Activated gamma-delta T cell treated with anti-CD3 and anti-CD28 coated beads, Interleukin-2, amount 50 U/mL, for 16 hours (primary cell): ENCODE data around the gene GALNT11.
A peak's percentile ranks its signal among the peaks of the same experiment; 100 is the strongest.
"Not testable (repeated sequence)": the region's sequence is repeated elsewhere in the genome, so short reads cannot be mapped to it uniquely, and the experiment has no call there.

Source experiments
- DNase-seq: peaks from one replicate; pipeline ENCODE4 v3.0.0-alpha.2; 2020; ENCODE audit warnings: low read depth

The GALNT11 gene

DNA sequence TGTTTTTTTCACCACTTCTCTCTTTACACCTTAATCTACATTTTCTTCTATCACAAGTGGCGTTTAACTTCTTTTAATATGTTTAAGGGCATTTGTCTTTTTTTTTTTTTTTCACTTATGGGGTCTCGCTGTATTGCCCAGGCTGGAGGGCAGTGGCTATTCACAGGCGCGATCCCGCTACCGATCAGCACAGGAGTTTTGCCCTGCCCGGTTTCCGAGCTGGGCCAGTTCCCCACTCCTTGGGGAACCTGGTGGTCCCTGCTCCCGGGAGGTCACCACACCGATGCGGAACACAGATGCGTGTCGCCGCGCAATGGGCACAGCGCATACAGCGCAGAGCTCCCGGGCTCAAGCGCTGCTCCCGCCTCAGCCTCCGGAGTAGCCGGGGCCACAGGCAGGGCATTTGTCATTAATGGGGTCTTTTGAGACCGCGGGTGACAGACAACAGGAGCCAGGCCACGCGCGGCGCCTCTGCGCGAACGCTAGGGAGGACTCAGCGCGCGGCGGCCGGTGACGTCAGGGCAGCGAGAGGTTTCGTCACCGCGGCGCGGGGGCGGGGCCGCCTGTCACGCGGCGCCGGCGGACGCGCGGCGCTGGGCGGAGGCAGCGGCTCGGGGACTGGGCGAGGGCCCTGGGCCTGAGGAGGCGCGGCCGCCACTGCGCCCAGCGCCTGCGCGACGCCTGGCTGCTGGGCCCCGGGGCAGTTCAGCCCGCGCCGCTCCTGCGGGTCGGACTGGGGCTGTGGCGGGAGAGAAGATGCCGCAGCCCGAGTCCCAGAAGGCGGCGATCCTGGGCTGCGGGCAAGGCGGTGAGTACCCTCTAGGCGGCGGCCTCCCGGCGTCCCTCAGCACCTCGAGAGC, at the start of gene GALNT11:
GALNT11 (plus strand) TSS at position 598 of the 860 bp plus-strand sequence. CDS start 68,554 bp downstream, outside the sequence.
- DNase-seq, result peak; percentile 77

DNA sequence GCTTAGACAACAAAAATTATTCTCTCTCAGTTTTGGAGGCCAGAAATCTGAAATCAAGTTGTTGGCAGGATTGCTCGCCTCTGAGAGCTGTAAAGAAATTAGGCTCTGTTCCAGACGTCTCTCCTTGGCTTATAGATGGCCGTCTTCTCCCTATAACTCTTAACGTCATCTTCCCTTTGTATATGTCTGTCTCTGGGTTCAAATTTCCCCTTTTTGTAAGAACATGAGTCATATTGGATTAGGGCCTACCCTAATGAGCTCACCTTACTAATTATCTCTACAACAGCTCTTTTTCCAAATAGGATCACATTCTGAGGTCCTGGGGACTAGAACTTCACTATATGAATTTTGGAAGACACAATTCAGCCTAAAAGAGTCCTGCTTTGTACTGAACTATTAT, 46.9 kb upstream of the GALNT11 start:
- DNase-seq, result no peak

DNA sequence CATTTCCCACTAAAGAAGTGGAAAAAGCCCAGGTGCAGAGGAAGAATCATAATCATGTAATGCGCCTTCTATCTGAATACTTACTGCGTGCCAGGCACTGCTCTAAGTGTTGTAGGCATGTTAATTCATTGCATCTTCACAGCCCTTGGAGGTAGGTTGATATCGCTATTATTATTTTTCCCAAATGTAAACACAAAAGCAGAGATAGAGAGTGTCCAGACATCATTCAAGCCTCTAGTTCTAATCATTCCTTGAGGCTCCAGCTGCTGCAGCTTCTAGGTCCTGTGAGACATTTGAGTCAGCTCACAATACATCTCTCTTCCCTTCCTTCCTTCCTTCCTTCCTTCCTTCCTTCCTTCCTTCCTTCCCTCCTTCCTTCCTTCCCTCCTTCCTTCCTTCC, 44.3 kb upstream of the GALNT11 start:
- DNase-seq, result no peak

DNA sequence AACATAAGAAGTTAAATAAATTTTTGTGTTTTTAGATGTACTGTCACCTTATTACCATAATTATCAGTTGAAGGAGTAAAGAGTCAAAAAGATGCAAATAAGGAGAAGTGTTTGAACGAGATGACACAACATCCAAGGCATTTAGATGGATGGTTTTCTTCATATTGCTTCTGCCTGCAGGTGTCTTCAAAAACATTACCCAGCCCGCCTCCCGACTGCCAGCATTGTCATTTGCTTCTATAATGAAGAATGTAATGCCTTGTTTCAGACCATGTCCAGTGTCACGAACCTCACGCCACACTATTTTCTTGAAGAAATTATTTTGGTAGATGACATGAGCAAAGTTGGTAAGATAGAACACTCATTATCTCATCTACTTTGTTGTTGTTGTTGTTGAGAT, 42.7 kb upstream of the GALNT11 start:
- no peak for DNase-seq

DNA sequence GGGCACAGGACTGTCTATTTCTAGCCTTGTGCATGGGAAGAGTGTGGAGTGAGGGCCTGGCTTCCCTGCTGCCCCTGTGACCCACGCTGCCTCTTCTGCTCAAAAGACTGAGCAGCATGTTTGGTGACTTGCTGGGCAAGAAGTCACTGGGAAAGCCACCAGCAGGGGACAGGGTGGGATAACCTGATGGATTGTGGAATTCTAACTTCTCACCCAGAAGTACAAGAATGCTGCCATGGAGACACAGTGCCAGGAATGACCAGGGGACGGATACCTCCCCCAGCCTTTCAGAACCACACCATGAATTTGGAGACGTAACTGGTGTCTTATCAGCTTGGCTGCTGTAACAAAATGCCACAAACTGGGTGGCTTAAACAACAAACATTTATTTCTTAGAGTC, 40.9 kb upstream of the GALNT11 start:
- DNase-seq, result no peak

DNA sequence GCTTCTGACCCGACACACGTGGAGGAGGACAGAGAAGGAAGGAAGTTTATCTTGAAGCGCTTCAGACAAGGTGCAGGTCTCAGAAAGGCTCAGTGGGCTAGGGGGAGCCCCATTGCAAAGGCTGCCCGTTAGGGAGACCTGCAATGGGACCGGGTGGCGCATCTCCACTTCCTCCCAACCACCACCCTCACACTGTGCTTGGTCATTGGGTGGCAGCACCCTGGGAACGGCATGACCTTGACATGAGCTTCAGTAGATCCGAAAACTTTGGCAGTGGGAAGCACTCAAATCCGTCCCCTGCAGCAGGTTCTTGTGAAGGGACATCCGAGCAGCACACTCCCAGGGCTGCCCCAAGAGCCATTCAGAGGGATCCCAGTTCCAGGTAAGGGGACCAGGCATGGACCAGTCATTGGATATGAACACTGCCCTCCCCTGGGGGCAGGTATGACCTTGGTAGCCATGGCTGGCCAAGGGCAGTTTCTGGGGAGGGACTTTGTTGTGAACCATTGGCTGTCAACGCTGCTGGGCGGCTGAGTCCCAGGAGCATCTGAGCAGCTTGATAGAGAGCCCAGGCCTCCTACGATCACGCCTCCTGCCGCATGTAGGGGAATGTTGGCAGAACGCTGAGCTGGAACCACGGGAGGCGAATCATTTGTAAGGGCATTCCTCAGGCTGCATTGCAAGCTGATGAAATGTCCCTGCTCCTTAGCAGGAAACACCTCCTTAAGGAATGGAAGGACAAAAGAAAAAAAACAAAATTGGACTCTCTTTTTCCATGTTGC, 37.5 kb upstream of the GALNT11 start:
- no peak for DNase-seq

DNA sequence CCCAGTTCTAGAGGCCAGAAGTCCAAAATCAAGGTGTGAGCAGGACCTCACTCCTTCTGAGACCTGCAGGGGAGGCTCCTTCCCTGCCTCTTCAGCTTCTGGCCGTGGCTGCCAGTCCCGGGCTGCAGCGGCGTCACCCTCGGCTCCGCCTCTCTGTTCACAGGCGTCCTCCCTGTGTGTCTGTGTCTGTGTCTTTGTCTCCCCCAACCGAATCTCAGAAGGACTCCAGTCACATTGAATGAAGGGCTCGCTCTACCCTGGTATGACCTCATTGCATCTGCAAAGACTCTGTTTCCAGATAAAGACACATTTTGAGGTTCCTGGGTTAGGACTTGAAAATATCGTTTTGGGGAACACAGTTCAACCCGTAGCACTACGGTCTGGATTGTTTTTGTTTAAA, 33.1 kb upstream of the GALNT11 start:
- peak; percentile 5 for DNase-seq

DNA sequence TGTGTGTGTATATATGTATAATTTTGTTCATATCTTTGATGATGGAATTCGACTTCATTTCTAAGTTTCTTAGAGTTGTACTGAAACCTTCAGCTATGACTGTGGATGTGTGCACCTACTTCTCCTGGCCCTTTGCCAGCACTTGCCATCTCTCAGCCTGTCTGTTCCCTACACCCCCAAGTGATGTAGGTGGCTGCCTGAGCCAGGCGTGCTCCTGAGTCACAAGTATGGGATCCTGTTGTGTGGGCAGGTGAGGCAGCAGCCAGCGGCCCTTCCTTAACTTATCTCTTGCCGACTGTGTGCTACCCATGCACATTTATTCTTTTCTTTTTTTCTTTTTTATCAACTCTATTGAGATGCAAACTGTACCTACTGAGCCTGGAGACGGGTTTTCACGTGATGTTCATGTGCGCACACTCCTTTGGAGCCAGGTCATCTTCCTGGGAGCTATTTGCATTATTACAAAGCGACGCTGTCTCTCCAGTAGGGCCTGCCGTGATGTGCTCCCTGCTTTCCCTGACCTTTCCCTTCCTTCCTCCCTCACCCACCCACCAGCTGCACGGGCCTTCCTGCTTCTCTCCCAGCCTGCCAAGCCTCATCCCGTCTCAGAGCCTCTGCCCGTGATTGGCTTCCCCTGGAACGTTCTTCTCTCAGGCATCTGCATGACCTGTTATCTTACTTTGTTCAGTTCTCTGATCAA, 31.3 kb upstream of the GALNT11 start:
- no peak for DNase-seq

DNA sequence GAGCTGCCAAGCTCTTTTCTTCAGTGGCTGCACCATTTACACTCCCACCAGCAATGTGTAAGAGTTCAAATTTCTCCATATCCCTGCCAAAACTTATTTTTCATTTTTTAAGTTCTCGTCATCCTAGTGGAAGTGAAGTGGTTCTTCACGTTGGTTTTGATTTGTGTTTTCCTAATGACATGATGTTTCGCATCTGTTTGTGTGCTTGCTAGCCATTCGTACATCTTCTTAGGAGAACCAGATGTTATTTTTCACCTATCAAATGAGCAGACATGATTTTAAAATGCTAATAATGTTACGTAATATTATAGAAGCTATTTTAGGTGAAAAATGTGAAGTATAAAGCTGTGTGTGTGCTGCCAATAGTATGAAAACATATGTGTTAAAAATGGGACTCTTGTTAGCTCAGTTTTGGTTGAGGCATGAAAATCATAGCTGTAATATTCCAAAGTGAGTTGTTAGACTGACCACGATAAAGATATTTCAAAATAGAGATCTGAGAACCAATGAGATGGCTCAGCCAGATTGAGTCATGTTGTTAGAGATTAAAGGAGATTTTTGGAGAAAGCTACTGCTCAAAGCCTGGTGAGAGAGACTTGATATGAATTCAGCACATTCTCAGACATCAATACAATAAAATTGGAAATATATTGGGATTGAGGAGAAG, 25.9 kb upstream of the GALNT11 start:
- DNase-seq, result no peak

DNA sequence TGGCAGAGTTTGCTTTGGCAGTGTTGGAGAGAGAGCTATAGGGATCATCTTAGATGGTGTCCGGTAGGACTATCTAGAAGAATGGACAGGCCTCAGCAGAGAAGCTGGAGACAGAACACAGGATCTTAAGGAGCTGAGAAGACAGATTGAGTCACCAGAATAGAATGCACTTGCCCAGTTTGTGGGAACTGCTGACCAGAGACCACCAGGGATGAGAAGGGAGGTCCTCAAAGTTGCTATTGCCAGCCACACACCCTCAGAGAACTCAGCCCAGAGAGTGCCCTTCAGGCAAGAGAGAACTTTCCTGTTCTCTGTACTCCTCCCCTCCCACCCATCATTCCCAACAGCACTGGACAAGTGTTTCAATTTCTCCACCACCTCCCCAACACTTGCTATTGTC, 25.3 kb upstream of the GALNT11 start:
- DNase-seq, result no peak

DNA sequence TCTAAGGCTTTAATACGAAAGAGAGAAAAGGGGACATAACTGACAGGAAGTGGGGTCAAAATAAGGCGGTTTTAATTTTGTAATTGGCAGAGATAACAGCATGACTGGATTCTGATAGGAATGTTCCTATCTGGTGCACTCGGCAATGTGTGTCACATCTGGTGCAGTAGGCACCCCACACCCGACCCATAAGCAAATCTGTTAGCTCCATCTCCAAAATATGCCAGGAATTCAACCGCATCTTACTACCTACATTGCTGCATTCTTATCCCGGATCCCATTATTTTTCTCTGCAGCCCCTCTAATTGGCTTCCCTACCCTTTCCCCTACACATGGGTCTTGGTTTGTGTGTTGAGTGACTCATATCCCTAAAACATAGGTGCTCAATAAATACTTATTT, 19.1 kb upstream of the GALNT11 start:
- no peak for DNase-seq

DNA sequence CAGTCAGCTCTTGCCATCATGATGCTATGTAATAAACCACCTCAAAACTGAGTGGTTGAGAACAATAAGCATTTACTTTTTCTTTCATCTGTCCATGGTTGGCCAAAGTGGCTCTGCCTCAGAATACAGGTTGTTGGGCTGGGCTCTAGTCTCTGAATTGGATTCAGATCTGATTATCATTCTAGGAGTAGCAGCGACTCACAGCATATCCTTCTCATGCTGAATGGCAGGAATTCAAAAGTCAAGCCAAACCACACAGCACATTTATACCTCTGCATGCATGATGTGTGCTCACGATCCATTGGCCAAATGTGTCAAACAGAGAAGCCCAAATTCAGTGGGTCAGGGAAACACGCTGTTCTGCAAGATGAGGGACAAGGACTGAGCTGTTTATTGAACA, 13.6 kb upstream of the GALNT11 start:
- DNase-seq, result no peak

DNA sequence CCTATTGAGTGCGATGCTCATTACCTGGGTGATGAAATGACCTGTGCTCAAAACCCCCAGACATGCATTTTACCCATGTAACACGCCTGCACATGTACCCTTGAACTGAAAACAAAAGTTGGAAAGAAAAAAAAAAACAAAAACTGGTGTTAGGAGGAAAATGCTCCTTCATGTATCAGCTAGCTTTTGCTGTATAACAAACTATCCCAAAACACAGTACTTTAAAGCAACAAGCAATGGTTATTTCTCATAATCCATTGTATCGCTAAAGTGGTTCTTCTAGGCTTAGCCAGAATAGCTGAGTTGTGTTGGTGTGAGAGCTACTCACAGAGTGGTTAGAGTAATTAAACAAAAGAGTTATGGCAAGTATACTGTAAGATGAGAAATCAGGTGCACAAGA, 12.2 kb upstream of the GALNT11 start:
- no peak for DNase-seq

DNA sequence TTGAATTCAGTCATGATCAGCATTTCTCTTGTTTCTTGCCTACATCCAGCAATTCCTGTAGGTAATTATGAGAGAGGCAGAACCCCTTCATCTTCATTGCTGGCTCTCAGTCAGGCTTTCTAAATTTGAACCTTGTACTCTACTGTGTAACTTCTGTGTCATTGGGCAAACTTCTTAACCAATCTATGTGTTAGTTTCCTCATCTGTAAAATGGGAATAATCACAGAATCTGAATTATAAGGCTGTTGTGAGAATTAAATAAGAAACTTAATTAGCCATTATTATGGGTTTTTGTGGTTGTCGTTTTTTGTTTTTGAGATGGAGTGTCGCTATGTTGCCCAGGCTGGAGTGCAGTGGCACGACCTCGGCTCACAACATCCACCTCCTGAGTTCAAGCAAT, 11.5 kb upstream of the GALNT11 start:
- no peak for DNase-seq

DNA sequence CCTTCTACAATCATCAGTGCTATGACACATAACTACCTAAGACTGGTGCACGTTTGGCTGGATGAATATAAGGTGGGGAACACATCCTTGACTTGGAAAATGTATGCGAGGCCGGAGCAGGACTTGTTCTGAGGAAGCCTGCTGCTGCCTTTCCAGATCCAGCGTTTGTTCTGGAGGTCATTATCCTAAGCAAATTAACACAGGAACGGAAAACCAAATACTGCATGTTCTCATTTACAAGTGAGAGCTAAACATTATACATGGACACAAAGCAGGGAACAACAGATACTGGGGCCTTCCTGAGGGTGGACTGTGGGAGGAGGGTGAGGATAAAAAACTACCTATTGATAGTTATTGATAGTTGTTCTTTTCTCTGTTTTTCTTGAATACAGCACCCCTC, 10.8 kb upstream of the GALNT11 start:
- DNase-seq, result no peak

DNA sequence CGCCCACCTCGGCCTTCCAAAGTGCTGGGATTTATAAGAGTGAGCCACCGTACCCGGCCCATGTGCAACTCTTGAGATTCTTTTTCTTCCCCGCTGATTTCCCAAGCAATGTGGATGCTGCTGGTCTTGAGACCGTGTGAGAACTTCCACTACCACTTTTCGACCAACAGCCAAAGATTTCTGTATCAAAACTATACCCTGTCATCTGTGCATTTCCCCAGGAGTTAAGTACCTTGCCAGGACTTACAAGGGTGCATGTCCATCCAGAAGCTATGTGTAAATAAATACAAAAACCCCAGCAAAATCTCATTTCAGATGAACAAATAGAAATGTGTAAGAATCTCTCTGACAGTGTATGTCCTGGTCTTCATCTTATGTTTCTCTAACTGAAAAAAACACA, 9.9 kb upstream of the GALNT11 start:
- no peak for DNase-seq

DNA sequence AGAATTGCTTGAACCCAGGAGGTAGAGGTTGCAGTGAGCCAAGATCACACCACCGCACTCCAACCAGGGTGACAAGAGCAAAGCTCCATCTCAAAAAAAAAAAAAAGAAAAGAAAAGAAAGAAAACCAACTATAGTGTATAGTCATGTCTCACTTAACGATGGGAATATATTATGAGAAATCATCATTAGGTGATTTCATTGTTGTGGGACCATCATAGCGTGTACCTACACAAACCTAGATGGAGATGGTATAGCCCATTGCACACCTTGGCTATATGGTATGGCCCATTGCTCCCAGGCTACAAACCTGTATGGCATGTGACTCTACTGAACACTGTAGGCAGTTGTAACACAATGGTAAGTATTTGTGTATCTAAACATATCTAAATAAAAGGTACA, 8.5 kb upstream of the GALNT11 start:
- DNase-seq, result no peak

DNA sequence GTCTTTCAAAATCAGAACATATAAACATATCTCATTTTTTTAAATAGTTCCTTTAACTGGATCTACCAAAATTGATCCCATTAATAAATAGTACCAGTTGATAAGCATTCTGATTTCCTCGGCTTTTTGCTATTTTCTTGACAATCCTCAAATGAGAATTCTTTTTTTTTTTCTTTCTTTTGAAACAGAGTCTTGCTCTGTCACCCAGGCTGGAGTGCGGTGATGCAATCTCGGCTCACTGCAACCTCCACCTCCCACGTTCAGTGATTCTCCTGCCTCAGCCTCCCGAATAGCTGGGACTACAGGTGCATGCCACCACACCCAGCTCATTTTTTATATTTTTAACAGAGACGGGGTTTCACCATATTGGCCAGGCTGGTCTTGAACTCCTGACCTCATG, 7.8 kb upstream of the GALNT11 start:
- not testable (repeated sequence) for DNase-seq

DNA sequence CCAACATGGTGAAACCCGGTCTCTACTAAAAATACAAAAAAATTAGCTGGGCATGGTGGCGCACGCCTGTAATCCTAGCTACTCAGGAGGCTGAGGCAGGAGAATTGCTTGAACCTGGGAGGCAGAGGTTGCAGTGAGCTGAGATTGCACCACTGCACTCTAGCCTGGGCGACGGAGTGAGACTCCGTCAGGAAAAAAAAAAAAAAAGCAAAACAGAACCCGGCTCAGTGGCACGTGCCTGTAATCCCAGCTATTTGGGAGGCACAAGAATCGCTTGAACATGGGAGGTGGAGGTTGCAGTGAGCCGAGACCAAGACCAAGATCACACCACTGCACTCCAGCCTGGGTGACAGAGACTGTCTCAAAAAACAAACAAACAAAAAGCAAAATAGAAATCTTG, 3.7 kb upstream of the GALNT11 start:
- DNase-seq, result not testable (repeated sequence)

DNA sequence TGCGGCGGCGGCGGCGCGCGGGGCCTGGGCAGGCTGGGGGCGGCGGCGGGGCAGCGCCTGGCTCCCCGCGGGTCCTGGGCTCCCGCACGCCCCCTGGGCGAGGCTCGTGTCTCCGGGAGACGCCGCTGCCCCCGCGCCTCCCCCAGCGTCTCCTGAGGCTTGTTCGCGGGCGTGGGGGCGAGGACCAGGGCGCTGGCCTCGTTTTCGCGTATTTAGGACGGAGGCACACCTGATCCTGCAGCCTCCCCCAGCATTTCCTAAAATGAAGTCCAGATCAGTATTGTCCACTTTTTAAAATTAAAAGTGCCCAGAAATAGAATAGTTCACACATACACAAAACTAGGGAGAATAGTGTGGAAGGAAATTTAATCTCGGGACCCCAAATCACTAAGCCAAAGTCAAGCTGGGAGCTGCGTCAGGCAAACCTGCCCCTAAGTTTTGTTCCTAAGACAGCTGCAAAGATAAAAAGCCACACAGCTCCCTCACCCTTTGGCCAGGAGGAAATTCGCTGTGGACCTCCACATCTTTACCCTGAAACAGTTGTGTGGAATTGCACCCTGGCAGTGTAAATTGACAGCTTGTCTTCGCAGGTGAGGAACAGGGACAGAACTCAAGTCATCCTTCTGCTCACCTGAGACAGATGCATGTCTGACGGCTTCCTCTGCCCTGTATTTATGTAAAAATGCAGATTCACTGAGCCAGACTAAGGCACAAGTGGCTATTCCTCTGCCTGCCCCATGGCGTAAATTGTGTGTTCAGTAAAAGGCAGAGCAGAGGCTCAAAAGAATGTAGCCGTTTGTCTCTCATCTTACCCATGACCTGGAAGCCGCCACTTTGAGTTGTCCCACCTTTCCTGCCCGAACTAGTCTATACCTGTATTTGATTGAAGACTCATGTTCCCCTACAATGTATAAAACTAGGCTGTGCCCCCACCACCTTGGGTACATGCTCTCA, 740 bp downstream of the GALNT11 start:
- no peak for DNase-seq
